H7 (cell line): Measurements from ENCODE around the gene INHBB. TPM values are rescaled to one million over a fixed set of nuclear protein-coding genes. Genes with fewer than 3 reads are reported as not detected.
"Not testable (repeated sequence)": the region's sequence is repeated elsewhere in the genome, so short reads cannot be mapped to it uniquely, and the experiment has no call there.

Experiments used
- DNase-seq: peaks from one replicate; pipeline ENCODE4 v3.0.0; 2012
- H3K27me3 ChIP-seq: 2 replicates; pipeline ENCODE4 v1.6.0; 2011; ENCODE audit warnings: mild to moderate bottlenecking, low read length; ENCODE audit not compliant: control insufficient read depth, insufficient read depth
- H3K36me3 ChIP-seq: replicated peaks from 2 replicates; pipeline ENCODE4 v1.5.1; 2011; ENCODE audit warnings: low read length; ENCODE audit not compliant: control insufficient read depth, insufficient read depth
- H3K4me3 ChIP-seq: 2 replicates; pipeline ENCODE4 v1.5.1; 2011; ENCODE audit warnings: low read depth, mild to moderate bottlenecking, control low read depth, low read length, moderate library complexity; ENCODE audit not compliant: insufficient read depth
- total RNA-seq: library from RNA; depleted of rRNA; stranded (reverse); fragments of >200 nt; shearing (Covaris generic); gene quantifications from 2 replicates; pipeline ENCODE4 v1.2.3, GENCODE V29; 2014

The INHBB gene
- total RNA-seq, 1 experiment from 2014 or later, result 0.07 TPM

DNA sequence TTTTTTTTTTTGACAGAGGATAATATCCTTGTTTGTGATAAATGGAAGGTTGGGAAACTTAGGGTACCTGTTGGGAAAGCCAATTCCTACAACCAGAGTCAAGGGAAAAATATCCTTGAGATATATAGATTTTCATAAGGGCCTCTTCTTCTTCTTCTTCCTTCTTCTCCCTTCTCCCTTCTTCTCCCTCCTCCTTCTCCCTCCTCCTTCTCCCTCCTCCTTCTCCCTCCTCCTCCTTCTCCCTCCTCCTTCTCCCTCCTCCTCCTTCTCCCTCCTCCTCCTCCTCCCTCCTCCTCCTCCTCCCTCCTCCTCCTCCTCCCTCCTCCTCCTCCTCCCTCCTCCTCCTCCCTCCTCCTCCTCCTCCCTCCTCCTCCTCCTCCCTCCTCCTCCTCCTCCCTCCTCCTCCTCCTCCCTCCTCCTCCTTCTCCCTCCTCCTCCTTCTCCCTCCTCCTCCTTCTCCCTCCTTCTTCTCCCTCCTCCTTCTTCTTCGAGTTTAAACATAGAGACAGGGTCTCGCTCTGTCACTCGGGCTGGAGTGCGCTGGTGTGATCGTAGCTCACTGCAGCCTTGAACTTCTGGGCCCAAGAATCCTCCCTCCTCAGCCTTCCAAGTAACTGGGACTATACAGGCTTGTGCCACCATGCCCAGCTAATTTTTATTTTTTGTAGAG lies 24.9 kb upstream of the INHBB start:
- not testable (repeated sequence) for H3K27me3 ChIP-seq, DNase-seq, H3K36me3 ChIP-seq, H3K4me3 ChIP-seq

DNA sequence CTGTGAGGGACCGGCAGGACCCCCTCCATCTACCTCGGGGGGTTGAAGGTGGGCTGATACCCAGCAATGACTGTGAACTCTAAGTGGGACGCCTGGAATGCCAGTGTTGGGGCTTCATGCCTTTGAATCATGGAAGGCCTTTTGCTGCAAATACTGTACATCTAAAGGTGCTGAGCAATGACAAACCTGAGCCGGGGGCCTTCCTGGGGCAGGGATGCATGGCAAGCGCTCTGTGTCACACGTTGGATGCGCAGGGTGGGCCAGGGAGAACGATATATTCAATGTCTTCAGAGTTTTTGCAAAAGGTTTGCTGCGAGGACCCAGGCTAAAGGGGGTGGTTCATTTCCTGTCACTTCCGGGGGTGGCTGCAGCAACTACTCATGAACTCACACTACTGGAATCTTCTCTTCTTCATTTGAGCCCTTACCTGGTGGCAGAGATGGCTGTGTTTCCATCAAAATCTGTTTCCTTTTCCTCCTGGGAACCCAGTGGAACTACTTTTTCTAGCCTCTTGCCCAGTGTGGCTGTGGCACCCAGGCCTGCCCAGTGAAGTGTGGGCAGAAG lies 24.1 kb upstream of the INHBB start:
- Histone ChIP-seq H3K4me3 (no peak overlapping the region), H3K27me3 (no peaks in the 10 kb centered on the region; the same call in 1 of the 2 replicates), H3K36me3 (no peaks in the 10 kb centered on the region)
- DNase-seq, result no peak

DNA sequence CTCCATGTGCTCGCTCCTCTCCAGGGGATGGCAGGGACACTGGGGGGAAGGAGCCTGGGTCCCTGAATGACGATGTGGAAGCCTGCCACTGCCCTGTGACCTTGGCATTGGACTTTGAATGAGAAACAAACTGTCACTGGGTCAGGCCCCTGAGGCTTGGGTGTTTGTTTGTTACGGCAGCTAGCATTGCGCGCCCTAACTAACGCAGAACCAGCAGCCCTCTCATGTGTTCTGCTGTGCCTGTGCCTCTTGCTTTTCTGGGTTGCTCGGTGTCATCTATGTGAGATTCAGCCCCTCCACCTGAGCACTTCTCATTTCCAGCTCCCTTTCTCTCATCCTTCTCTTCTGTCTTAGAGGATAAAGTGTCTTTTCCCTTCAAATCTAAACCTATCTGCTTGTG lies 23.6 kb upstream of the INHBB start:
- DNase-seq, result no peak
- H3K4me3 ChIP-seq, result no peak overlapping the region
- no peaks in the 10 kb centered on the region; the same call in 1 of the 2 replicates for H3K27me3 ChIP-seq
- no peaks in the 10 kb centered on the region for H3K36me3 ChIP-seq

DNA sequence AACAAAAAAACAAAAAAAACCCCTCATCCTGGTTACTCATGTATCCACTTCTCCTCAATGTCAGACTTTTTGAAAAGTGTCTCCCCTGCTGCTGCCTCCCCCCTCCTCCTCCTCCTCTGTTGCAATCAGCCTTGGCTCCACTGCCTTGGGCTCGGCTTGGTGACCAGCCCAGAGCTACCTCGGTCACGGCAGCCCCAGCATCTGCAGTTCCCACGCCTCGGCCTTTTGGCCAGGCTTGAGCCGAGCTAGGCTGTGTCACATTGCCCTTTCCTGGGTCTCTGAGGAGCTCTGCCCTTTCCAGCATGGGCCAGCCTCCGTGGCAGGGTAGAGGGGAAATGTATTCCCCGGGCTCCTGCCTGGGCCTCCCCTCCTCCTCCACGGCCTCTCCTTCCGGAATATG lies 22.7 kb upstream of the INHBB start:
- H3K4me3 ChIP-seq, result no peak overlapping the region
- peak; percentile 48 for DNase-seq
- H3K27me3 ChIP-seq, result no peaks in the 10 kb centered on the region; the same call in 1 of the 2 replicates
- H3K36me3 ChIP-seq, result no peaks in the 10 kb centered on the region

DNA sequence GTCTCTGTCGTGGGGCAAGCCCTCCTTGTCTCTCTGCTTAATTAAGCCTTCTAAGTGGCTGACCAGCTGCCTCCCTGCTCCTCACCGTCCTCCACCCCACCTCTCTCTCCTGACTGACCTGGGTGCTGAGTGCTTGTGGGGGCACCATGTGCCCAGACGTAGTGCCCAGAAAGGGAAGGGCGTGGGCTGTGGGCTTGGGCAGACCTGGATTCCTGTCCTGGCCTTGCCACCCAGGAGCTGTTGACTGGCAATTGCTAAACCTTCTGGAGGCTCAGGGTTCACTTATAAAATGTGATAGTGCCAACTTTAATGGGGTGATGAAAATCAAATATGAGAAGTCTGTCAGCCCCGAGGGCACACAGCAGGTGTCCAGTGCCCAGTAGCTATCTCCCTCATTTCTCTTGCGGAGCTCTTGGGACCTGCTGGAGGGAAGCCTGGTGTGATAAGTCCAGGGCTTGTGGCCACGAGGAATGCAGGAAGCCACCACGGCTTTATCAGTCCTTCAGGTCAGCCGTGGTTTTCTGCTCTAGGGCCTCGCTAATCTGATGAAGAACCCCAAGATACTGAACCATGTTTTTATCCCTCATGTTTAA lies 22.0 kb upstream of the INHBB start:
- no peaks in the 10 kb centered on the region; the same call in 1 of the 2 replicates for H3K27me3 ChIP-seq
- H3K4me3 ChIP-seq, result no peak overlapping the region
- DNase-seq, result no peak
- H3K36me3 ChIP-seq, result no peaks in the 10 kb centered on the region

DNA sequence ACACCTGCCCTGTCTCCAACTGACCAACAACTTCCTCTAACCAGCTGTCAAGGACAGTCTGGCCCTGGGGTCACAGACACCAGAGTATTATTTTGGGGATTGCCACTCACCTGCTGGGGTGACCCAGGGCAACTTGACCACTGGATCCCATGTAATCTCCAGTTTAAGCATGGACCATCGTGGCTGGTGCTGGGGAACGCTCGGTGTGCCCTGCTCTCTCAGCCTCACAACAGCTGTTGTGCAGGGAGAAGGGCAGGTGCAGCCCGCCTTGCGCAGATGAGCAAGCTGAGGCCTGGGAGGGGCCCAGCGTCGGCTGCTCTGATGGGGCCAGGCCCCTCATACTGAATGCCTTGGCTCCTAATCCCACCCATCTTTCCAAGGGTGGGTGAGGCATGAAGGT lies 21.0 kb upstream of the INHBB start:
- Histone ChIP-seq H3K36me3 (no peaks in the 10 kb centered on the region), H3K27me3 (no peaks in the 10 kb centered on the region; the same call in 1 of the 2 replicates), H3K4me3 (no peak overlapping the region)
- DNase-seq, result no peak

DNA sequence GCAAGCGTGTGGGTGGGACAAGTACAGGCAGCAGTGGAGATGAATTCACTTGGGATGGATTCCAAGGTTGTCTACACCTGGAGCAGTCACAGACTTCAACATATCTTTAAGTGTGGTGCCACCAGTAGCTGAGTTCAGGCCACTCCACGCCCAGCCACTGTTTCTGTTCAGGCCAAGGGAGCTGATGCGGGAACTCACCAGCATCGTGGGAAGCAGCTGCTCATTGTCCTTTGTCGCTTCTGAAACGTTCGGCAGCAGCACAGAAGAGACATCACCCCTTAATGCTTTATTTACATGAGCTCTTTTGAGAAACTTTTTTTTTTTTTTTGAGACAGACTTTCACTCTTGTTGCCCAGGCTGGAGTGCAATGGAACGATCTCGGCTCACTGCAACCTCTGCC lies 19.9 kb upstream of the INHBB start:
- Histone ChIP-seq H3K4me3 (no peak overlapping the region), H3K36me3 (no peaks in the 10 kb centered on the region), H3K27me3 (no peaks in the 10 kb centered on the region)
- no peak for DNase-seq

DNA sequence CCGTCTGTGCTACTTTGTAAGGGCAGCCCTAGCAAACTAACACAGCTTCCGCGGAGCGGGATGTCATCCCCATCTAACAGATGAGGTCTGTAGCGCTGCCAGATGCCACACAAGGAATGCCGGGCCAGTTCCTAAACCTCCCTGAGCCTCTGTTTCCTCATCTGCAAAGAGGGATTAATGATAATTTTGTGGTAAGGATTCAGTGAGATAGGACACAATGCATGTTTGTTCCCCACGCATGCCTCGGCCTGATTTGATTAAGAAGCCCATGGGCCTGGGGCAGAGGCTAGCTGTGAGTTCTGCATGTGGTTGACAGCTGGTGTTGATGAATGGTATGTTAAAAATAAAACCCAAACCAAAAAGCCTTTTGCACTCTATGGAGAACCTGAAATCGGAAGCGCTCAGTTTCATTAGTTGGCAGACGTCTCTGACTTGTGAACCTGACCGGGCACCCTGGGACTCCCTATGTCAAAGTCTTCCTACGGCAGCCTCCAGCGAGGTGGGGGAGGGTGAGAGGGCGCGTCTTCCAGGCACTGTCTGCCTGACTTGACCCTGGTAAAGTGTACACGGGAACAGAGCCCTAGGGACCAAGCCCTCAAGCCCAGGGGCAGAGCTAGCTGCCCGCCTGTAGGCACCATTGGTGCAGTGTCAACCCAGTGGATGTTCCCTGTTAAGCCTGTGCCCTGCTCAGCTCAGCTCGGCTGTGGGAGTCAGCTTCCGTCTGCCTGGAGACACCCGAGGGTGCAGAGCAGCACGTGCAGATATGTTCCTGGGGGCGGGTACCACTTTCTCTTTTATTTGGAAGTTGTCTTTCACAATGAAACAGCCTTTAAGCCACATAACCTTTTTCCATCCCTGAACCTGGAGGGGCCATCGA lies 14.8 kb upstream of the INHBB start:
- DNase-seq, result no peak
- no peak overlapping the region for H3K4me3 ChIP-seq
- H3K27me3 ChIP-seq, result no peaks in the 10 kb centered on the region
- no peaks in the 10 kb centered on the region for H3K36me3 ChIP-seq

DNA sequence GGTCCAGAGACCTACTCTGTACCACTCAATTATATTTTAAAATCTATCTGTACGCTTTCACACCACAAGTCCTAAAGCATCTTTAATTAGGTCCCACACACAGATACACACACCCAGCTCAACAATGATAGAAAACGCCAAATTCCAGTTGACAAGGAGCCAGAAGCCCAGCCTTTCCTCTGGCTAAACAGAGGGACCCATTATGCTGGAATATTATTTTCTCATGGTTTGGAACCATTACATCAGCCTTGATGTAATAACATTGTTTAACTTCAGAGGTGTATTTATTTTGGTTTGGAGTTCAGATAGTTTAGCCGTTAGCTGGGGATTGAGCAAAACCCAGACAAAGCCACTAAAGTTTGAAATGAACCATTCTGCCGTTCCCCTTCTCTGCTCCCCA lies 14.0 kb upstream of the INHBB start:
- no peak for DNase-seq
- no peaks in the 10 kb centered on the region for H3K27me3 ChIP-seq
- H3K36me3 ChIP-seq, result no peaks in the 10 kb centered on the region

DNA sequence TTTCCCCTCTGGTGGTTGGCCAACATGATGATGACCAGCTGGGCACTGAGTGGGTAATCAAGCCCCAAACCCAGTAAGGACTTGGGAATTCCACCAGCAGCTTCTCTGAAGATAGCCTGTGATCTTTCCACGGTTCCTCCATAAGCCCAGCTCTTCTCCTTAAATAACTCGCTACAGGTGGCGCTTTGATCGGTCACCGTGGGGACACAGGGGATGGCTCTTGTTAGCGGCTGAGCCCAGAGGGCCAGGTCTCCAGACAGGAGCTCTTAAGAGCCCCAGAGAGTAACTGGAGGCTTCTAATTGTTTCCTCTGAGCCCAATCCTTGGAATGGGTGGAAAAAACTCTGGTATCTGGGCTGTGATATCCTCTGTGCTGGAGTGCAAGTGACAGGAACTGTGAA lies 13.6 kb upstream of the INHBB start:
- no peak overlapping the region for H3K4me3 ChIP-seq
- no peak for DNase-seq
- no peaks in the 10 kb centered on the region for H3K36me3 ChIP-seq
- no peaks in the 10 kb centered on the region for H3K27me3 ChIP-seq

More for the DNA sequence above, 14.0 kb upstream of the INHBB start:
- no peak overlapping the region for H3K4me3 ChIP-seq

DNA sequence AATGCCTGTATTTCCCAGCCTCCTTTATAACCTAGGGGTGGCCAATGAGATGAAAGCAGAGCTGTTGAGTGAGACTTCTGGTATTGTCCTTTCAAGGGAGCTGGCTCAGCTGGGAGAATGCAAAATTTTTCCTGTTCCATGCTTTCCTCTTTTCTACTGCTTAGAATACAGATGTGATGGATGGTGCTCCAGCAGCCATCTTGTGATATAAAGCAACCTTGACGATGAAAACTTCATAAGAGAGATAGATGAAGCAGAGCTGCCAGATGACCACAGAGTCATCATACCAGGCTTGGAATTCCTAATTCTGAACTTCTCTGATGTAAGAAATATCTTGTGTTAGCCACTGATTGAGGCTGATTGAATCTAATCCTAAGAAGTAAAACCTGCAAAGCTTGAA lies 11.9 kb upstream of the INHBB start:
- Histone ChIP-seq H3K4me3 (no peak overlapping the region), H3K36me3 (no peaks in the 10 kb centered on the region), H3K27me3 (no peaks in the 10 kb centered on the region)
- no peak for DNase-seq

DNA sequence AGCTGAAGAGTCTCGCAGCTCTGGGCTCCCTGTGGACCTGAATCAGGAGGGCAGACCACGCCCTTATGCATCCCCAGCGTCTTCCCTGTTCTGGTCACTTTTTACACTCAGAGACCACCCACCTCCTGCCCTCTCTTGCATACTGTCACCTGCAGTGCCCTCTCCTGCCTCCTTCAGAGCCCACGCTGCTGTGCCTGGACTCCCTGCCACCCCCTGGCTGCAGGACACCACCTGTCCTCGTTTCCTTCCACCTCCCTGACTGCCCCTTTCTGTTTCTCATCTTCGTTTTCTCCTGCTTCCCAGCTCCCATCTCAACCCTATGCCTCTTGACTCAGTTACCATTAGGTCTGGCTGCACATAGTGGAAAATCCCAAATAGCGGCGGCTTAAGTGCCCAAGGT lies 9.2 kb upstream of the INHBB start:
- Histone ChIP-seq H3K4me3 (no peak overlapping the region), H3K36me3 (no peaks in the 10 kb centered on the region), H3K27me3 (peaks cover 3% of the 10 kb centered on the region; the same call in 1 of the 2 replicates)
- DNase-seq, result no peak

DNA sequence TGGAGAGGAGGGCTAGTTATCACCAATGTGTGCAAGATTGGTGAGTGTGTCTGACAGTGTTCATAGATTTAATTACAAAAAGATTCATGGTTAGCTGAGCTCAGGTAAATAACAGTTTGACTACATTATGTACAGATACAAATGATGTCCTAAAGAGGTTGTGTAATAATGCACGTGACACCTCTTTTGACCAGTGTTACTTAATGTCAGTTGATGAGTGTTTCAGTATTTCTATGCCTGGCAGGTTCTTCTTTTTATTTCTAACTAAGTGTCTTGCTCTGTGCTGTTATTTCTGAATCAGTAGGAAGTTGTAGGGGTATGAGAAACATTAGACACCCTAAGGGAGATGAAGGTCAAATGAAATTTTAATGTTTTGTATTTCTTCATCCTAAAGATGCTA lies 7.9 kb upstream of the INHBB start:
- no peak for DNase-seq
- Histone ChIP-seq H3K36me3 (no peaks in the 10 kb centered on the region), H3K4me3 (no peak overlapping the region), H3K27me3 (peaks cover 13% of the 10 kb centered on the region)

DNA sequence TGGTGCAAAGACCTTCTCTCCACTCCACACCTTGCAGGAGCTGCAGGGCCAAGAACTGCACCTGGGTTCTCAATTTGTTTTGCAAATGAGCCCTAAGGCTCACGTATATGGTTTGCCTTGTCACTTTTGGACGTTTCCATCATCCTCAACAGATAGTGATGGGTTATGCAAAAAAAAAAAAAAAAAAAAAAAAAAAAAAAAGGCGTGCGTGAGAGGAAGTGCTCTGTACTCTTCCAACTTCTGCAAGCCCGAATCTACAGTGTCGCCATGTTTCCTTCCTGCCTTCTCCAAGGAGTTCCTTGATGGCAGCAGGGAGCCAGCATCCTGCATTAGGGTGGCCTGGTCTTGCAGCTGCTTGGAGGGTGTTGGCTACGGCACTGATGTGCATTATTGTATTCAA lies 4.0 kb upstream of the INHBB start:
- no peaks in the 10 kb centered on the region for H3K36me3 ChIP-seq
- no peak overlapping the region for H3K4me3 ChIP-seq
- DNase-seq, result no peak
- peaks cover 49% of the 10 kb centered on the region for H3K27me3 ChIP-seq
